SHP77 treated with DMSO at 0.1 percent for 48 hours (cell line): ENCODE measurements around the gene OR10A6.

Experiments
- DNase-seq: peaks from one replicate; lab custom pipeline; 2025; lab: John Stamatoyannopoulos, UW

OR10A6 gene

GRCh38 chr11:7910286-7910788, 20.7 kb downstream of the OR10A6 start:
- DNase-seq, result no peak

- no peak for DNase-seq
Measured at GRCh38 chr11:7909585-7910285, 21.3 kb downstream of the OR10A6 start.

- no peak for DNase-seq
Measured at GRCh38 chr11:7907121-7907520, 23.9 kb downstream of the OR10A6 start.

GRCh38 chr11:7906481-7906880, 24.6 kb downstream of the OR10A6 start:
- no peak for DNase-seq

GRCh38 chr11:7905961-7906429, 25.1 kb downstream of the OR10A6 start:
- no peak for DNase-seq

- no peak for DNase-seq
Measured at GRCh38 chr11:7905549-7905948, 25.5 kb downstream of the OR10A6 start.

GRCh38 chr11:7904917-7905316, 26.2 kb downstream of the OR10A6 start:
- DNase-seq, result no peak

- no peak for DNase-seq
Measured at GRCh38 chr11:7903940-7904339, 27.1 kb downstream of the OR10A6 start.

- no peak for DNase-seq
Measured at GRCh38 chr11:7901319-7901854, 29.7 kb downstream of the OR10A6 start.

- no peak for DNase-seq
Measured at GRCh38 chr11:7900686-7901085, 30.4 kb downstream of the OR10A6 start.

- no peak for DNase-seq
Measured at GRCh38 chr11:7899418-7899817, 31.6 kb downstream of the OR10A6 start.

GRCh38 chr11:7898666-7899283, 32.3 kb downstream of the OR10A6 start:
- DNase-seq, result no peak

GRCh38 chr11:7896009-7896785, 34.9 kb downstream of the OR10A6 start:
- DNase-seq, result no peak

GRCh38 chr11:7894251-7894650, 36.8 kb downstream of the OR10A6 start:
- no peak for DNase-seq

- no peak for DNase-seq
Measured at GRCh38 chr11:7893796-7894195, 37.3 kb downstream of the OR10A6 start.

GRCh38 chr11:7892840-7893254, 38.2 kb downstream of the OR10A6 start:
- DNase-seq, result no peak

- no peak for DNase-seq
Measured at GRCh38 chr11:7892059-7892699, 38.9 kb downstream of the OR10A6 start.

GRCh38 chr11:7890417-7891172, 40.5 kb downstream of the OR10A6 start:
- DNase-seq, result no peak

GRCh38 chr11:7889985-7890384, 41.1 kb downstream of the OR10A6 start:
- no peak for DNase-seq

- no peak for DNase-seq
Measured at GRCh38 chr11:7882860-7883259, 48.2 kb downstream of the OR10A6 start.
